ENCODE results near the gene CACNA1B.
"Not testable (repeated sequence)": the region's sequence is repeated elsewhere in the genome, so short reads cannot be mapped to it uniquely, and the experiment has no call there.

- TF ChIP-seq CTCF (IDR thresholded peaks at IDR 0.05); EZH2 (IDR thresholded peaks at IDR 0.05; ENCODE audit: borderline replicate concordance, insufficient read depth, low read depth, low read length, poor library complexity, severe bottlenecking): not testable (repeated sequence)
These were observed 251.7 kb downstream of the CACNA1B start for GRCh38 chr9:138129318-138129717.
